Bone marrow (tissue), 2 donors: ENCODE data around the gene TFPI.
"Not testable (repeated sequence)": the region's sequence is repeated elsewhere in the genome, so short reads cannot be mapped to it uniquely, and the experiment has no call there.

Experiments
- DNase-seq, 2 donors: peaks; one replicate each; lab custom pipeline; 2025; lab: John Stamatoyannopoulos, UW

The TFPI gene

GRCh38 chr2:187527262-187527661, 27.0 kb downstream of the TFPI start:
- no peak for DNase-seq

DNA sequence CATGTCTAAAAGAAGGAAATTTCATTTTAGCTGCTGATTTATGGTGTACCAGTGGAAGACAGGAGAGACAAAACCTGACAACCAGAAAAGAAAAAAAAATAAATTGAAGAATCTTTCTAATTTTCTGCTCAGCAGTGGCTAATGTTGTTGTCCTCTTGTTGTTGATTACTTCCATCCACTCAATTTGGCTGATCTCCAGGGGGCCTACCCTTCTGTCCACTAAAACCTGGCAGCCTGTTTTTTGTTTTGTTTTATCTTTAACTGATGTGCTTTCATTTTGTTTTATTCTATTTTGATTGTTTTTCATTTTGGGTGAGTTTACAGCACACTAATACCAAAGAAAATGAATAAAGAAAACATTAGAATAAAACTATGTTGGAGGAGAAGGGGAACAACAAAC, 27.4 kb downstream of the TFPI start:
- no peak for DNase-seq

DNA sequence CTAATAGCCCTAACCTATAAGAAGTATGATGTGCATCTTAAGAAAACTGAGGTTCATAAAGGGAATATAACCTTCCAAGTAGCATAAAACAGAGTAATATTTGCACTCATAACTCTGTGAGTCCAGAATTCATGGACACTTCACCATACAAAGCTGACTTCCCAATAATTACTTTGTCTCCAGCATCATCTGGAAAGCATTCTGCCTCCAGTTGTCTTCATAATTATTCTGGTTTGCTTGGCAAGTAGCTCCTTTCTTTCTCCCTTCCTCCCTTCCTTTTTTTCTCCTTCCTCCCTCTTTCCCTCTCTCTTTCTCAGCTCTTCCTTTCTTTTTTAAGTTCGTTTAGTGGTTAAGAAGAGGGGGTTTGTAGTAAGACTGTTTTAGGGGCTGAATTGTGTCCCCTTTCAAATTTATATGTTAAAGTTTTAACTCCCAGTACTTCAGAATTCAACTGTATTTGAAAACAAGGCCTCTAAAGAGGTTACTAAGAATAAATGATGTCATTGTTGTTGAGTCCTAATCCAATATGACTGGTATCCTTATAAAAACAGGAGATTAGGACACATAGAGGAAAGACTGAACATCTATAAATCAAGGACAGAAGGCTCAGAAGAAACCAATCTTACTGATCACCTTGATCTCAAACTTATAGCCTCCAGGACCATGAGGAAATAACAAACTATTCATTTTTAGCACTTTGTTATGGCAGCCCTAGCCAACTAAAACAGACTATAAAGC, 28.9 kb downstream of the TFPI start:
- no peak for DNase-seq

DNA sequence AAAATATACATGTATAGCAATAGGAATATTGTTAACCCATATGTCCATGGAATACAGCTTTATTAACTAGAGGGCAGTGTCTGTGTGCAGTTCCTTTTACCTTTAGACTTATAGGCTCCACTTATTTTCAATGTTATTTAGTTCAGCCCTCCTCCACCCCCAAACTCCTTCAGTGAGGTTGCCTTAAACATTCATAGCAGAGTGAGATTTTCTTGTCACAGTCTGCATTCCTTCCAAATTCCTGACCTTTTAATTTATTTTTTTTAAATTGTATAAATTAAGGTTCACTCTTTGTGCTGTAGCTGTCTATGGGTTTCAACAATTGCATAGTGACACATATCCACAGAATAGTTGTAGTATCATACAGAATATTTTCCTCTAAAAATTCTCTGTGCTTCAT, 30.9 kb downstream of the TFPI start:
- no peak for DNase-seq

DNA sequence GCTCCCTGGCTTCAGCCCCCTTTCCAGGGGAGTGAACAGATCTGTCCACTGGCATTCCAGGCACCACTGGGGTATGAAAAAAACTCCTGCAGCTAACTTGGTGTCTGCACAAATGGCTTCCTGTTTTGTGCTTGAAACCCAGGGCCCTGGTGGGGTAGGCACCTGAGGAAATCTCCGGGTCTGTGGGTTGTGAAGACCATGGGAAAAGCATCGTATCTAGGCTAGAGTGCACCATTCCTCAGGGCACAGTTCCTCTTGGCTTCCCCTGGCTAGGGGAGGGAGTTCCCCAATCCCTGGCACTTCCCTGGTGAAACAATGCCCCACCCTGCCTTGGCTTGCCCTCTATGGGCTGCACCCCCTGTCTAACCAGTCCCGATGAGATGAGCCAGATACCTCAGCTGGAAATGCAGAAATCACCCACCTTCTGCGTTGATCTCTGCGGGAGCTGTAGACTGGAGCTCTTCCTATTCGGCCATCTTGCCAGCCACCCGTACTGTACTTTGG, 34.1 kb downstream of the TFPI start:
- DNase-seq = no peak

DNA sequence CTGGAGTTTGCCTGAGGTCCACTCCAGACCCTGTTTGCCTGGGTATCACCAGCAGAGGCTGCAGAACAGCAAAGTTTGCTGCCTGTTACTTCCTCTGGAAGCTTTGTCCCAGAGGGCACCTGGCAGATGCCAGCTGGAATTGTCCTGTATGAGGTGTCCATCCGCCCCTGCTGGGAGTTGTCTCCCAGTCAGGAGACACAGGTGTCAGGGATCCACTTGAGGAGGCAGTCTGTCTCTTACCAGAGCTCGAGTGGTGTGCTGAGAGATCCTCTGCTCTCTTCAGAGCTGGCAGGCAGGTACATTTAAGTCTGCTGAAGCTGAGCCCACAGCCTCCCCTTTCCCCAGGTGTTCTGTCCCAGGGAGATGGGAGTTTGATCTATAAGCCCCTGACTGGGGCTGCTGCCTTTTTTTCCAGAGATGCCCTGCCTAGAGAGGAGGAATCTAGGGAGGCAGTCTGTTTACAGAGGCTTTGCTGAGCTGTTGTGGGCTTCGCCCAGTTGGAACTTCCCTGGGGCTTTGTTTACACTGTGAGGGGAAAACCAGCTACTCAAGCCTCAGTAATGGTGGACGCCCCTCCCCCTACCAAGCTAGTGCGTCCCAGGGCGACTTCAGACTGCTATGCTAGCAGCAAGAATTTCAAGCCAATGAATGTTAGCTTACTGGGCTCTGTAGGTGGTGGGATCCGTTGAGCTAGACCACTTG, 34.7 kb downstream of the TFPI start:
- no peak for DNase-seq

DNA sequence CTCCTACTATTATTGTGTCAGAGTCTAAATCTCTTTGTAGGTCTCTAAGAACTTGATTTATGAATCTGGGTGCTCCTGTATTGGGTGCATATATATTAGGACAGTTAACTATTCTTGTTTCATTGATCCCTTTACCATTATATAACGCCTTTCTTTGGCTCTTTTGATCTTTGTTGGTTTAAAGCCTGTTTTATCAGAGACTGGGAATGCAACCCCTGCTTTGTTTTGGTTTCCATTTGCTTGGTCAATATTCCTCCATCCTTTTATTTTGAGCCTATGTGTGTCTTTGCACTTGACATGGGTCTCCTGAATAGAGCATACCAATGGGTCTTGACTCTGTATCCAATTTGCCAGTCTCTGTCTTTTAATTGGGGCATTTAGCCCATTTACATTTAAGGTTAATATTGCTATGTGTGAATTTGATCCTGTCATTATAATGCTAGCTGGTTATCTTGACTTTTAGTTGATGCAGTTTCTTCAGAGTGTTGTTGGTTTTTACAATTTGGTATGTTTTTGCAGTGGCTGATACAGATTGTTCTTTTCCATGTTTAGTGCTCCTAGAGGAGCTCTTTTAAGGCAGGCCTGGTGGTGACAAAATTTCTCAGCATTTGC, 36.4 kb downstream of the TFPI start:
- DNase-seq = not testable (repeated sequence)

DNA sequence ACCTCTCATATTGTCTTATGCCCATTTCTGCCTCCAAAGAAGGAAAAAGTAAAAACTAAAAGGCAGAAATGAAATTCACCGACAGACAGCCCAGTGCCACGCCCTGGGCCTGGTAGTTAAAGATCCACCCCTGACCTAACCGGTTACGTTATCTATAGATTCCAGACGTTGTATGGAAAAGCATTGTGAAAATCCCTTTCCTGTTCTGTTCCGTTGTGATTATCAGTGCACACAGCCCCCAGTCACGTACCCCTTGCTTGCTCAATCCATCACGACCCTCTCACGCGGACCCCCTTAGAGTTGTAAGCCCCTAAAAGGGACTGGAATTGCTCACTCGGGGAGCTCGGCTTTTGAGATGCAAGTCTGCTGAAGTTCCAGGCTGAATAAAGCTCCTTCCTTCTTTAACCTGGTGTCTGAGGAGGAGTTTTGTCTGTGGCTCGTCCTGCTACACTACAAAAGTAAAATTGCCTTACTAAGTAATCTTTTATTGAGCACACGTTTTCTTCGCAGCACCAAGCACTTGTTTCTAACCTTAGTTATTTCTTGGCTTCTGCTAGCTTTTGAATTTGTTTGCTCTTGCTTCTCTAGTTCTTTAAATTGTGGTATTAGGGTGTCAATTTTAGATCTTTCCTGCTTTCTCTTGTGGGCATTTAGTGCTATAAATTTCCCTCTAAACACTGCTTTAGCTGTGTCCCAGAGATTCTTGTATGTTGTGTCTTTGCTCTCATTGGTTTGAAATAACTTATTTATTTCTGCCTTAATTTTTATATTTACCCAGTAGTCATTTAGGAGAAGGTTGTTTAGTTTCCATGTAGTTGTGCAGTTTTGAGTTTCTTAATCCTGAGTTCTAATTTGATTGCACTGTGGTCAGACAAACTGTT, 37.4 kb downstream of the TFPI start:
- not testable (repeated sequence) for DNase-seq

DNA sequence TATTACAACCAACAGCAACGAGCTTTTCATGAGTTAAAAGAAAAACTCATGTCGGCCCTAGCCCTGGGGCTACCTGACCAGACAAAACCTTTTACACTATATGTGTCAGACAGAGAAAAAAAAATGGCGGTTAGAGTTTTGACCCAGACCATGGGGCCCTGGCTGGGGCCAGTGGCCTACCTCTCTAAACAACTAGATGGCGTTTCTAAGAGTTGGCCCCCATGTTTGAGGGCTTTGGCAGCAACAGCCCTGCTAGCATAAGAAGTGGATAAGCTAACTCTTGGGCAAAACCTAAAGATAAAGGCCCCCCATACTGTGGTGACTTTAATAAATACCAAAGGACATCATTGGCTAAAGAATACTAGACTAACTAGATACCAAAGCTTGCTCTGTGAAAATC, 39.3 kb downstream of the TFPI start:
- no peak for DNase-seq

- not testable (repeated sequence) for DNase-seq
These were observed 39.9 kb downstream of the TFPI start for GRCh38 chr2:187514235-187514829.

DNA sequence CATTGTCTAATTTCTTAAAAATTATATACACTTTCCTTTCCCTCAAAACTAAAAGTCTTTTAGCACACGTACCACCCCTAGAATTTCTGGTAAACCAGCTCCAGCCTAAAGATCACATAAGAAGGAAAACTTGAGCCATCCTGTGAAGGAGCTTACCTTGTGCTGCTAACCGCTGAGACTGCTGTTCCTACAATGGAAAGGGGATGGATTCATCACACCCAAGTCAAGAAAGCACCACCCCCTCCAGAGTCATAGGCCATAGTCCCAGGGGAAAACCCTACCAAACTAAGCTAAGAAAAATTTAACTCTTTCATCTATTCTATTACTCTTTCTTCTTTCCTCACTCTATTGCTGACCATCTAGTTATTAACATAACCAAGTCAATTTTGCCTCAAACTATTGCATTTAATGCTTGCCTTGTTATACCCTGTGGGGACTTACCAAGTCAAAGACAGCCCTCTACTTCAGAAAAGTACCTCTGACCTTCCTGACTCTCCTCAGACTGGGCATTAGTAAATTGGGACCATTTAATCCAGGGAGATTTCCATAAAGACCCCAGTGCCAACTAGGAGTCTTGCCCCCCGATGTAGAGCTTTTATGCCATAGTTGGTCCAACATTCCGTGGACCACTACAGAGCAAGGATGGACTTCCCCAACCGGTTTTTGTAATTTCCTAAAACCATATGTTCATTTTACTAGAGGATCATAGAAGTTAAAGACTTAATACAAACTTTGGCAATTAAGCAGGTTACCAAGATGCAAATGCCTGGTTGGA, 40.6 kb downstream of the TFPI start:
- not testable (repeated sequence) for DNase-seq

- no peak for DNase-seq
These were observed 42.6 kb downstream of the TFPI start for GRCh38 chr2:187511356-187512315.

DNA sequence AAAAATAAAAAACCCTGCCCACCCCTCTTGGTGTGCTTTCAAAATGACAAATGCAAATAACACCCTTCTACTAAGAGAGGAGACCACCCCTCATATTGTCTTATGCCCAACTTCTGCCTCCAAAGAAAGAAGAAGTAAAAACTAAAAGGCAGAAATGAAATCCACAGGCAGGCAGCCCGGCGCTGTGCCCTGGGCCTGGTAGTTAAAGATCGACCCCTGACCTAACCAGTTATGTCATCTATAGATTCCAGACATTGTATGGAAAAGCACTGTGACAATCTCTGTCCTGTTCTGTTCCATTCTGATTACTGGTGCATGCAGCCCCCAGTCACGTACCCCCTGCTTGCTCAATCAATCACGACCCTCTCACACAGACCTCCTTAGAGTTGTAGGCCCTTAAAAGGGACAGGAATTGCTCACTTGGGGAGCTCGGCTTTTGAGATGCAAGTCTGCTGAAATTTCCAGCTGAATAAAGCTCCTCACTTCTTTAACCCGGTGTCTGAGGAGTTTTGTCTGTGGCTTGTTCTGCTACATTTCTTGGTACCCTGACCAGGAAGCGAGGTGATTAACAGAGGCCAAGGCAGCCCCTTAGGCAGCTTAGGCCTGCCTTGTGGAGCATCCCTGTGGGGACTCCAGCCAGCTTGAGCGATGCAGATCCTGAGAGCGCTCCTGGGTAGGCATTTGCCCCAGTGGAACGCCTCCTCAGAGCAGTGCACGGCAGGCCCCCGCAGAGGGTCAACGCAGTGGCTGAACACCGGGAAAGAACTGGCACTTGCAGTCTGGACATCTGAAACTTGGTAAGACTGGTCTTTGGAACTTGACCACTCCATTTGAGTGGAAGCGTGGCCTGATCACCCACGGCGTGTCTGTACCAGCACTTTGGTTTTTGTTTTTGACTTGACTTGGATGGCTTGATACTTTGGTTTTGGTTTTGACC, 43.5 kb downstream of the TFPI start:
- not testable (repeated sequence) for DNase-seq

DNA sequence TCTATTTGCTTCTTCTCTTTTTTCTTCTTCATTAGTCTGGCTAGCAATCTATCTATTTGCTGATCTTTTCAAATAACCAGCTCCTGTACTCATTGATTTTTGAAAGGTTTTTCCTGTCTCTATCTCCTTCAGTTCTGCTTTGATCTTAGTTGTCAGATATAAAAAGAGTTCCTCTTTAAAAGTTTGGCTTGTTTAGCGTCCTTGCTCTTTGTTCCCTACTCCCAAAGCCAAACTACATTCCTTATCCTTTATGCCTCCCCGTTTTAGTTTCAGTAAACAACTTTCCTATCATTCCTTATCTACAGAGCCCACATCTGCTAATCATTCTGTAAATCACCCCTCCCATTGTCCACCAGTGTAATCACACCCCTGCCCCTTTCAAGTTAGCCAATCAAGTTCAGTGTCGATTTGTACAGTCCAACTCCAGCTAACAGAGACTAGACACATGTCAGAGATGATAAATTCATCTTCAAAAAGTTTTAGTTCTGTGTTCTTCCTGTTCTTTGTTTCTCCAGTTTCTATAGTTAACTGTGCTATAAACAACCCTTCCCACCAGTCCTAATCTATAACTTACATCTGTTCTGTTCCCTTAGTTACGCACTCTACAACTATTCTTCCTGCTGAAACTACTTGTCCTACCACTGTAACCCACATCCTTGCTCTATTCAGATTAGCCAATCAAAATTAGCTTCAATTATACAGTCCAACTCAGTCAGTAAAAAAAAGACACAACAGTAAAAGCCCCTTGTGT, 44.4 kb downstream of the TFPI start:
- peak in 1 of 2 donors; percentile 98 for DNase-seq

DNA sequence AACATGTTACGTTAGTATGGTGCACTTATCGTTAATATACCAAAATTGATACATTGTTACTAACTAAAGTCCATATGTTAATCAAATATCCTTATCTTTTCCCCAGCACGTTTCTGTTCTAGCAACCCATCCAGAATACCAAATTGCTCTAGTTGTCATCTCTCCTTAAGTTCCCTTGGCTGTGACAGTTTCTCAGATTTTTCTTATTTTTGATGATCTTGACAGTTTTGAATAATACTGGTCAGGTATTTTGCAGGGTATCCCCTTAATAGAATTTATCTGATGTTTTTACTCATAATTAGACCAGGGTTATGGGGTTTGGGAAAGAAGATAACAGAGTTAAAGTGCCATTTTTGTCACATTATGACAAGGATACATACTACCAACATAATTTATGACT, 47.8 kb downstream of the TFPI start:
- DNase-seq = no peak

GRCh38 chr2:187505065-187505672, 49.1 kb downstream of the TFPI start:
- DNase-seq = peak in 1 of 2 donors; percentile 18

- no peak for DNase-seq
These were observed 49.8 kb downstream of the TFPI start for GRCh38 chr2:187504312-187504921.
